Spleen (tissue), 11 donors: ENCODE measurements around the gene ABHD13. TPM values are rescaled to one million over a fixed set of nuclear protein-coding genes. Genes with fewer than 3 reads are reported as not detected.

Experiments used
- DNase-seq: peaks from one replicate; pipeline ENCODE4 v3.0.0-alpha.2; 2020
- H3K27ac ChIP-seq, 8 donors: fragments of 200-600 bp; sonication (generic) in 7 of 8; 1 replicate in 4 of 8; 2 replicates in 4 of 8; pipeline versions ENCODE4 v1.5.0 to v1.8.0; 2016 to 2021; ENCODE audit warnings: inconsistent platforms in 4 of 8, mild to moderate bottlenecking in 4 of 8, moderate library complexity in 1 of 8
- H3K27me3 ChIP-seq, 7 donors: fragments of 200-600 bp; sonication (generic) in 6 of 7; replicated peaks in 1 of 7; 1 replicate in 4 of 7; 2 replicates in 3 of 7; pipeline versions ENCODE4 v1.5.0 to v1.8.0; 2016 to 2021; ENCODE audit warnings: inconsistent platforms in 3 of 7, mild to moderate bottlenecking in 1 of 7
- H3K36me3 ChIP-seq, 6 donors: fragments of 200-600 bp; sonication (generic) in 5 of 6; 1 replicate in 4 of 6; 2 replicates in 2 of 6; pipeline versions ENCODE4 v1.5.0 to v1.8.0; 2016 to 2021; ENCODE audit warnings: inconsistent platforms in 2 of 6
- H3K4me1 ChIP-seq, 6 donors: fragments of 200-600 bp; sonication (generic) in 5 of 6; 1 replicate in 3 of 6; 2 replicates in 3 of 6; pipeline versions ENCODE4 v1.5.0 to v1.8.0; 2016 to 2021; ENCODE audit warnings: inconsistent platforms in 3 of 6
- H3K4me3 ChIP-seq, 8 donors: fragments of 200-600 bp; sonication (generic) in 7 of 8; 1 replicate in 4 of 8; 2 replicates in 4 of 8; pipeline versions ENCODE4 v1.5.0 to v1.8.0; 2016 to 2021; ENCODE audit warnings: inconsistent platforms in 4 of 8, mild to moderate bottlenecking in 4 of 8, moderate library complexity in 2 of 8
- H3K9me3 ChIP-seq, 8 donors: fragments of 200-600 bp; sonication (generic) in 7 of 8; 1 replicate in 4 of 8; 2 replicates in 4 of 8; pipeline versions ENCODE4 v1.5.0 to v1.8.0; 2016 to 2021; ENCODE audit warnings: inconsistent platforms in 4 of 8
- POLR2A ChIP-seq, 3 donors: fragments of 450-650 bp; IDR thresholded peaks; one replicate each; pipeline ENCODE4 v1.5.1; 2017; ENCODE audit warnings: antibody characterized with exemption in 3 of 3, mild to moderate bottlenecking in 1 of 3
- POLR2AphosphoS5 ChIP-seq, 3 donors: sonication (generic); formaldehyde crosslinking; IDR thresholded peaks; one replicate each; pipeline ENCODE4 v1.5.1; 2017; ENCODE audit warnings: antibody characterized with exemption in 3 of 3
- WGBS, 5 donors: extraction: QIAGEN DNeasy Blood & Tissue Kit in 3 of 5; methylation state at CpG; one replicate each; pipeline versions ENCODE4 v1.1.5 to v1.1.7; 2013 to 2018; 5-methylcytosine and 5-hydroxymethylcytosine counted together
- intact Hi-C: fragments of 100-400 bp; cut with DNase I; formaldehyde crosslinking; loops from one replicate; pipeline ENCODE4 v1.15.0; 2023; ENCODE audit warnings: low total_unique reads
- polyA plus RNA-seq, 3 donors: library from polyadenylated mRNA; stranded (reverse); fragments of 200-250 nt; gene quantifications; one replicate each; pipeline ENCODE4 v1.2.1, GENCODE V29; 2013
- total RNA-seq, 7 donors: library from RNA; depleted of rRNA in 3 of 7; stranded (reverse); fragments of >200 nt in 3 of 7; fragmentation: NEBNext Ultra II Directional in 4 of 7; extraction: Animal tissue kit (Norgen Biotek cat#: 25700) in 4 of 7; gene quantifications; one replicate each; pipeline versions ENCODE4 v1.1.0 to v1.2.1, GENCODE V29; 2016 to 2021
- TF ChIP-seq, protein P1 (sequence below), 11 experiments: fragments of 200-600 bp in 7 of 11; fragments of 450-650 bp in 4 of 11; sonication (generic) in 4 of 11; IDR thresholded peaks in 8 of 11; conservative IDR thresholded peaks in 3 of 11; 1 replicate in 7 of 11; 2 replicates in 4 of 11; pipeline versions ENCODE4 v1.4.0 to v1.8.0; 2016 to 2021; ENCODE audit warnings: antibody characterized with exemption in 11 of 11, inconsistent platforms in 4 of 11, mild to moderate bottlenecking in 1 of 11
- donor health status: healthy with polysubstance abuse.
- donor health status: DM: no; HTN: no; CAD: no; lungs with moderate emphysema.
- donor health status: DM: no; HTN: no; CAD: no.
- donor health status: Bipolar disorder and iron deficiency.
- donor health status: healthy.
- donor health status: DM: no; HTN: no; CAD: no.
- donor health status: DM: yes; HTN: yes; CAD: no.

ABHD13 gene
- total and polyA plus RNA-seq, 10 donors = 4.8 to 22.6 (median 12.7) TPM

DNA sequence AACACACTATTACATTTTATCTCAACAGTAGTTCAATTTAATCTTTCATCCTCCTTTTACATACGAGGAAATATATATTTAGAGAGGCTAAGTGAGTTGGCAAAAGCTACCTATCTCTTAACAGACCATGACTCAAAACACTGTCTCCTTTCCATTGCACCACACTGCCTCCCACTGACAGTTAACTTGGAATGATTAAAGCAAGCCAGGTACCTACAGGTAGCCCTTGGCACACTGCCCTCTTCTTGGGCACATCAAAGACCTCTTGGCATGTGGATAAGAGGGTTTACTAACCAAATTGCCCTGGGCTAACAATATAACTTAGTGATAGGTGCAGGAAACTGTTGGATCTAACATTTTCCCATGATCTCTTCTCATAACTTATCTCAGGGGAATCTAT lies 1.8 kb downstream of the ABHD13 start:
- Histone ChIP-seq H3K9me3 (no peaks in the 10 kb centered on the region), H3K4me3 (peak overlapping the region in 2 of 8 donors; percentile 91 to 94), H3K36me3 (no peaks in the 10 kb centered on the region), H3K27me3 (no peaks in the 10 kb centered on the region), H3K4me1 (peaks cover 38 to 90% (median 71%) of the 10 kb centered on the region in 6 donors), H3K27ac (peak overlapping the region in 2 of 8 donors; percentile 88 to 95)
- TF ChIP-seq POLR2AphosphoS5 (IDR thresholded peaks at IDR 0.05) = no peak
- no peak for TF ChIP-seq POLR2A (IDR thresholded peaks at IDR 0.05)
- TF ChIP-seq, protein P1, sequence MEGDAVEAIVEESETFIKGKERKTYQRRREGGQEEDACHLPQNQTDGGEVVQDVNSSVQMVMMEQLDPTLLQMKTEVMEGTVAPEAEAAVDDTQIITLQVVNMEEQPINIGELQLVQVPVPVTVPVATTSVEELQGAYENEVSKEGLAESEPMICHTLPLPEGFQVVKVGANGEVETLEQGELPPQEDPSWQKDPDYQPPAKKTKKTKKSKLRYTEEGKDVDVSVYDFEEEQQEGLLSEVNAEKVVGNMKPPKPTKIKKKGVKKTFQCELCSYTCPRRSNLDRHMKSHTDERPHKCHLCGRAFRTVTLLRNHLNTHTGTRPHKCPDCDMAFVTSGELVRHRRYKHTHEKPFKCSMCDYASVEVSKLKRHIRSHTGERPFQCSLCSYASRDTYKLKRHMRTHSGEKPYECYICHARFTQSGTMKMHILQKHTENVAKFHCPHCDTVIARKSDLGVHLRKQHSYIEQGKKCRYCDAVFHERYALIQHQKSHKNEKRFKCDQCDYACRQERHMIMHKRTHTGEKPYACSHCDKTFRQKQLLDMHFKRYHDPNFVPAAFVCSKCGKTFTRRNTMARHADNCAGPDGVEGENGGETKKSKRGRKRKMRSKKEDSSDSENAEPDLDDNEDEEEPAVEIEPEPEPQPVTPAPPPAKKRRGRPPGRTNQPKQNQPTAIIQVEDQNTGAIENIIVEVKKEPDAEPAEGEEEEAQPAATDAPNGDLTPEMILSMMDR (IDR thresholded peaks at IDR 0.05 in 8 of 11, conservative IDR thresholded peaks at IDR 0.05 in 3 of 11) = no peak
- DNase-seq = no peak
- WGBS, 5 donors = 36 to 53% (median 44%) methylated on average over 1 of the region's 1 CpG
- intact Hi-C loops = no loop called here

GRCh38 chr13:108223687-108224503 lies 5.7 kb downstream of the ABHD13 start:
- WGBS, 5 donors = 71 to 87% (median 84%) methylated on average over 7 of the region's 7 CpGs

DNA sequence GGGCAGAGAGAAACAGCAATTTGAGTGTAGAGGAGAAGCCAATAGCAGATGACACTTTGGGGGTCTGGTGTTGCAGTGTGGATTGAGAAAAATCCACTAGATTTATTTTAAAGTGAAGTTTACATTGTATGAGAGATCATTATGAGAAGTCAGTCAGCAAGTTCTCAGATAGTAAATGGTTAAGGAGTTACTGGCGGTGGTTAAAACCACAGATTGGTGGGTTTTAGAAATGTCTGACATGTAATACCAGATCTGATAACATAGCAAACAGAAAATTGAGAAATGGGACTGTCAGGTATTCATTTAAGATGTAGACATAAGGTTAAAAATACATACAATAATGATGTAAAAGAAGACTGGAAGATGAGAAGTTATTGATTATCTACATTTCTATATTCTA lies 7.2 kb downstream of the ABHD13 start:
- no peak overlapping the region for H3K27ac ChIP-seq
- H3K9me3 ChIP-seq = no peaks in the 10 kb centered on the region
- H3K36me3 ChIP-seq = peaks cover 0 to 18% (median 12%) of the 10 kb centered on the region in 6 donors
- H3K27me3 ChIP-seq = no peaks in the 10 kb centered on the region
- TF ChIP-seq, protein P1 (IDR thresholded peaks at IDR 0.05 in 8 of 11, conservative IDR thresholded peaks at IDR 0.05 in 3 of 11) = no peak
- TF ChIP-seq POLR2A (IDR thresholded peaks at IDR 0.05) (no peak), POLR2AphosphoS5 (IDR thresholded peaks at IDR 0.05) (no peak)
- WGBS, 5 donors = 24 to 49% (median 38%) methylated on average over 1 of the region's 1 CpG
- DNase-seq = no peak
- peaks cover 19 to 91% (median 57%) of the 10 kb centered on the region in 6 donors for H3K4me1 ChIP-seq
- intact Hi-C loops = no loop called here
- no peak overlapping the region for H3K4me3 ChIP-seq

More at GRCh38 chr13:108223687-108224503, 5.7 kb downstream of the ABHD13 start:
- peaks cover 32 to 100% (median 72%) of the 10 kb centered on the region in 6 donors for H3K4me1 ChIP-seq
- H3K27ac ChIP-seq = no peak overlapping the region
- no peaks in the 10 kb centered on the region for H3K27me3 ChIP-seq
- intact Hi-C loops = no loop called here
- peaks cover 0 to 3% (median 0%) of the 10 kb centered on the region in 6 donors for H3K36me3 ChIP-seq
- H3K4me3 ChIP-seq = no peak overlapping the region
- no peak for DNase-seq
- no peaks in the 10 kb centered on the region for H3K9me3 ChIP-seq
- TF ChIP-seq, protein P1 (IDR thresholded peaks at IDR 0.05 in 8 of 11, conservative IDR thresholded peaks at IDR 0.05 in 3 of 11) = no peak
- no peak for TF ChIP-seq POLR2AphosphoS5 (IDR thresholded peaks at IDR 0.05)
- TF ChIP-seq POLR2A (IDR thresholded peaks at IDR 0.05) = no peak

- no peaks in the 10 kb centered on the region for H3K27me3 ChIP-seq
- intact Hi-C loops = no loop called here
- peaks cover 0 to 23% (median 12%) of the 10 kb centered on the region in 6 donors for H3K36me3 ChIP-seq
- TF ChIP-seq, protein P1 (IDR thresholded peaks at IDR 0.05 in 8 of 11, conservative IDR thresholded peaks at IDR 0.05 in 3 of 11) = no peak
- H3K27ac ChIP-seq = peak overlapping the region in 1 of 8 donors; percentile 25
- no peak overlapping the region for H3K4me3 ChIP-seq
- WGBS, 5 donors = 15 to 38% (median 22%) methylated on average over 1 of the region's 1 CpG
- DNase-seq = no peak
- peaks cover 18 to 90% (median 49%) of the 10 kb centered on the region in 6 donors for H3K4me1 ChIP-seq
- no peaks in the 10 kb centered on the region for H3K9me3 ChIP-seq
Measured at GRCh38 chr13:108226184-108226583, 8.0 kb downstream of the ABHD13 start.
